Stimulated activated CD8-positive, alpha-beta memory T cell treated with anti-CD3 and anti-CD28 coated beads, Interleukin-15, amount 100 ng/mL, for 4 hours (primary cell): ENCODE data around the gene ANKRD22.
"Not testable (repeated sequence)": the region's sequence is repeated elsewhere in the genome, so short reads cannot be mapped to it uniquely, and the experiment has no call there.

ENCODE experiments used
- DNase-seq, 2 donors: peaks; one replicate each; pipeline ENCODE4 v3.0.0-alpha.2; 2020; ENCODE audit warnings: low read depth in 2 of 2

The ANKRD22 gene

DNA sequence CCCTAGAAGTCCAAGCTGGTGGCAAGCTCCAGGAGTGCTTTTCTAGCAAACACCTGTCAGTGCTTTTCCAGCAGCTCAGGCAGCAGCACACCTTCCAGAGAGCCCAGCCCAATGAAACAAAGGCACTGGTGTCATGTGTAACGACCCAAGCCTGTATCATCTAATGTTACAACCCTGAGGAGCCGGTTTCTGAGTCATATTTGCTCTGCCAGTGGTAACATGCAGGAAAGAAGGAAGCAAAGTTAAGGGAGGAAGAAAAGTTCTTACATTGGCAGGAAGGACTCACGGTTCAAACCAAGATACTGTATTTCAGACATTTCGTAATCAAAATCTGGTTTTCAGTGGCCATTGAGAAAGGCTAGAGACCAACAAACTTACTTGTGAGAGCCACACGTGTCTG lies at the start of gene ANKRD22:
Gene ANKRD22 (minus strand): TSS at position 139 of the 400 bp plus-strand sequence. CDS start 237 bp downstream, outside the sequence.
- no peak for DNase-seq

DNA sequence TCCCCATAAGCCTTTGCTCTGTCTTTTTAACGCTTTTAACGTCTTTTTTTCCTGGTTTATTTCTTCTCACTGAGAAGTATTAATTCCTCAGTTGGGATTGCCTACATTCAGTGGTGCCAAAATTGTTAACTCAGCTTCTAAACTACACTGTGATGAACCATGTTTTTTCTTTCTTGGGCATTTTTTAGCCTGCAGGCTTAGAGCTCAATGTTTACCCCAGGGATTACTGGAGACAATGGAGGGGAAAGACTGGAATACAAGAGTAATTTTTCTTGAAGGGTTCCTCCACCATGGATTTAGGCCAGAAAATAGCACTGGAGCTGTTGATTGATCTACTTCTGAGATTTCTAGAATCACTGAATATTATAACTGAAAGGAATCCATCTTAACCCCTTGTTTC lies 48.2 kb upstream of the ANKRD22 start:
- DNase-seq = no peak

DNA sequence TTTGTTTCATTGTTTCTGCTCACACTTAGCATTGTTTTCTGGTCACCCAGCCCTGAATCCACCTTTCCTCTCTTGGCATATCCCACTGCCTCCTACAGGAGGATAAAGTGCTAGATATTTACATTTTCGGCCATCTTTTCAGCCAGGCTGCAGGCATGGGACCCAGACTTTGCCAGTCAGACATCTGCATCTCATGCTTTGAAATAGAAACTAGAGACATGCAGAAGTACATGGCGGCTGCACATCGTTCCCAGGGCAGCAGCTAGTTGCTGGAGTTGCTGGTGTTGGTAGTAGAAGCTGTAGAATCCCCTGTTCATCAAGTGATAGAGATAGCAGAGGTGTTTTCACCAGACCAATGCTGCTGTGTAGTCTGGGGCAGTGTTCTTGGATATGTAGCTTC lies 47.1 kb upstream of the ANKRD22 start:
- DNase-seq = no peak

DNA sequence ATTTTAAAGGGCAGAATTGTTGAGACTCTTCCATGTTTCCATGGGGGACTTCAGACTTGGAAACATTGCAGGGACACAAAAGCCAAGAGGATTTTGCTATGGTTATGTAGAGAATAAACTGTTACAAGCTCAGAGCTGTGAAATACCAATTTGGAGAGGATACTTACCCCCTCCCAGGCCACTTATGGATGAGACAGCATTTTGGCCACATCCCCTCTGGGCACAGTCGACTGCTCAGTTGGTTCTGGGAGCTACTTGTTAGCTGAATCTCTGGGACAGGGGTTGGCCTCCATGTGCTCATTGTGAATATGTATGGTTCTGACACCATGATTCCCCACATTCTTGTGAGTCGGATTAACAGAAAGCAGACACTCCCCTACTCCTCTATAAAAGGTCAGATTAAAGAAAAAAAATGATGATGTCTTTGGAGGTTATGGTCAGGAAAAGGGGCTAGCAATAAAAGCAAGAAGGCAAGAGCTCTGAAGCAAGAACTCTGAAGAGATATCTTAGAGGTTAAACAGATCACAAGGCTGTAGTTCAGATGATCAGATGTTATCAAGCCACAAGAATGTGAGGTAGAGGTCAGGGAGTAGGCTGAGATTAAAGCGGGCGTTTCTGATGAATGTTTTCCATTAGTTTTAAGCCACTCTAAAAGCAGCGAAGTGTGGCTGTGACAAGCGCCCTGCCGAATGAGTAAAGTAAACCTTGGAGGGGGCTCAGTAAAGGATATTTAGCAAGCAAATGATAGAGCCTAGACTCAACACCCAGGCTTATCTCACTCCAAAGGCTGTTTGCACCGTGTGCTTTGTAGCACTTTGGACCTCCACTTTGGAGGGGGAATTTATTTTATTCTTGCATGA lies 45.6 kb upstream of the ANKRD22 start:
- peak in 1 of 2 donors; percentile 15 for DNase-seq

DNA sequence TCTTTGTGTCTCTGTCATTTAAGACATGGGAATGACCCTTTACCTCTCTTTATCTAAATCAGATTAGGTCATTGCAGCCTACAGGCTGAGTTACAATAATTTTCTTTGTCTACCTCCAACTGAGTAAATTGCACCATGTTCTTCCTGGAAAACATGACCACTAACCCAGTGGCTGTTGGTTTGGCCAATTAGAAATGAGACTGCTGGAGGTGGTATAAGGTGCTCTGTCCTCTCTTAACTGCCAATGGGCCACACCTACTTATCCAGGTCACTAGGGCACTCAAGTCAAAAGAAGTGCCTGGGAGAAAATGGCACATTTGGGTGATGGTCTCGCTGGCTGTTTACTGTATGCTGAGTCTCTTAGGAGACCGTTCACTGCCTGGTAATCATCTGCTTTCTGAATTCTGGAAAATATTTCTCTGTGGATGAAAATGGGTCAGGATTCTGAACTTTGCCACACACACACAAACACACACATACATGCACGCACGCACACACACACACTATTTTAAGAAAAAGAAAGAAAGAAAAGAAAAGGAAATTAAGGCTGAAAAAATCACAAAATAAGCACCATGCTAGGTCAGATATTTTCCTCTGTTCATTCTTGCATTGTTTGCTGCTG lies 44.8 kb upstream of the ANKRD22 start:
- no peak for DNase-seq

DNA sequence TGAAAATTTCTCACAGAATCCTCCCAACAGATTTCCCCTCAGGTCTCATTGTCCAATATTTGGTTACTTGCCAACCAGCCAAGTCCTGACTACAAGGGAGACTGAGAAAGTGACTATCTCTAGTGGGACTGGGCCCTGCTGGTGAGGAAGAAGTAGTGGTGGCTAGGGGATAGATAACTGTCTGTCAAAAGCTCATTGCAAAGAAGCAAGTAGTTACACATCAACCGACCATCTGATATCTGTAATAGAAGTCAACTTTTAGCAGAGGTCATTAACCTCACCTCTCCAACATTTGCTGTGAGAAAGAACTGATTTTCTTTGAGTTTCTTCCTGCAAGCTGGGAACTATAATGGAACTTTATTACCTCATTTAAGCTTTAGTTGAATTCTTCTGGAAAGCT lies 43.6 kb upstream of the ANKRD22 start:
- DNase-seq = no peak

DNA sequence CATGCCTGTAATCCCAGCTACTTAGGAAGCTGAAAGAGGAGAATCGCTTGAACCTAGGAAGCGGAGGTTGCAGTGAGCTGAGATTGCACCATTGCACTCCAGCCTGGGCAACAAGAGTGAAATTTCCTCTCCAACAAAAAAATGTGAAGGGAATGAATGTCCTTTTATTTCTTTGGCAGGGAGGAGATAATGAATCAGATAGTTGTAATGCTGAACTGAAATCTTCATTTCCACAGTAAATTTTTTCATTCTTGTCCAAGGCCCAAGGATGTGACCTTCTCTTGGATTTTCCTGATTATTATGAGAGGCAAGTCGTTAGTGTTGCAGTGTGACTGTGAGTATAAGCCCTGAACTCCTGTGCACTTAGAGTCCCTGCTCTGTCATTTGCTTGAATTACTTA lies 42.0 kb upstream of the ANKRD22 start:
- no peak for DNase-seq

DNA sequence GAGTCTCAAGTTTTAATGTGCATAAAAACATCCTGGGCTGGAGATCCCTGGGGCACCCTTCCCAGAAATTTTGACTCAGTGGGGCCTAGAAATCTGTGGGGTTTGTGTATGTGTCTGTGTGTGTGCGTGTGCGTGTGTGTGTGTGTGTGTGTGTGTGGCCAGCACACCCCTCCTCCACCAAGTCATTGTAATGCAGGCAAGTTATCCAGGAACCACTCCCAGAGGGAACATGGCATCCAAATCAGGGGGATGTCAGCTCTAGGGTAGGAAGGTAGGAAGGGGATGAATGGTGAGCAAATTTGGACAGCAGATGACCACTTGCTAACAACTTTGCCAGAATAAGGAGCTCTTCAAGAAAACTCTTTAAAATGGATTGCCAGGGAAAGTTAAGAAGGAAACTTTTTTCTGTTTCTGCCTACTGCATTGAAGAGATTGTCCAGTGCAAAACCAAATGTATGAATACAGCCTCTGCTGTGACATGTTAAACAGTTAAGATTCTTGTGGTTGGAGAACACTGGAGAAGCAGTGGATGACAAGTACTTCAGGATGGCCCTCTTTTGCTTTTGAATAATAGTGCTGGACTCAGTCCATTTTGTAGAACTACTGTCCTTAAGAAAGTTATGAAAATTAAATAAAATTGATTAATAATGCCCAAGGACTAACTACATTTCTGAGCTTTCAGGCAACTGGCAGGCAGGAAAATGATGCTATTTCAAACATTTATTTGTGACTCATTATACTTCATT lies 40.8 kb upstream of the ANKRD22 start:
- DNase-seq = no peak

DNA sequence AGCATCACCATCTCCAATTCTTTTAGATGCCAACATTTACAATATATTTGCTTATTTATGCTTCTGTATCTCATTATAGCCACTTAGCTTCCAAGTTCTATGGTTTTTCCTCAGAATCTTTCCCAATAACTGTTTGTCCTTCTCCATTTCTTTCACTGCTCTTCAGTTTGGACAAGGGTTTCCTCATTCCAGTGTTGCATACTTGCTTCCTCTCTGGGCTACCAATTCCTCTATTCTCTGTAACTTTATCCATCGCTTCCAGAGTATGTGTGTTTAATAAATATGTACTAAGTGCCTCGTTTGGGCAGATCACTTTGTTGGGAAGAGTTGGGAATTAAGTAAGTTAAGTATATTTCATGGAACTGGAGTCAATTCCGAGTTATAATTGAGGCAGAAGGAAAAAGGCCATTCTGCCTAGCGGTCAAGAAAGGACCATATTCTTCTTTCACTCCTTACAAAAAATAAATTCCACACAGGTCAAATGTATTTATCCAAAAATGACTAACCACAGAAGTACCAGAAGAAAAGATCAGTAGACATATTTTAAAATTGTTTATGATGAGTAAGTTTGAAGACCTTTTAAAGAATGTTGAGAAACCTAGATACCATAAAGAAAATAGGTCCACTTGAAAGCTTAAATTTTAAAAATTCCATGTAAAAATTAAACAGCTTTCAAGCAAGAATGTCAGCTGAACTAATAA lies 39.2 kb upstream of the ANKRD22 start:
- no peak for DNase-seq

DNA sequence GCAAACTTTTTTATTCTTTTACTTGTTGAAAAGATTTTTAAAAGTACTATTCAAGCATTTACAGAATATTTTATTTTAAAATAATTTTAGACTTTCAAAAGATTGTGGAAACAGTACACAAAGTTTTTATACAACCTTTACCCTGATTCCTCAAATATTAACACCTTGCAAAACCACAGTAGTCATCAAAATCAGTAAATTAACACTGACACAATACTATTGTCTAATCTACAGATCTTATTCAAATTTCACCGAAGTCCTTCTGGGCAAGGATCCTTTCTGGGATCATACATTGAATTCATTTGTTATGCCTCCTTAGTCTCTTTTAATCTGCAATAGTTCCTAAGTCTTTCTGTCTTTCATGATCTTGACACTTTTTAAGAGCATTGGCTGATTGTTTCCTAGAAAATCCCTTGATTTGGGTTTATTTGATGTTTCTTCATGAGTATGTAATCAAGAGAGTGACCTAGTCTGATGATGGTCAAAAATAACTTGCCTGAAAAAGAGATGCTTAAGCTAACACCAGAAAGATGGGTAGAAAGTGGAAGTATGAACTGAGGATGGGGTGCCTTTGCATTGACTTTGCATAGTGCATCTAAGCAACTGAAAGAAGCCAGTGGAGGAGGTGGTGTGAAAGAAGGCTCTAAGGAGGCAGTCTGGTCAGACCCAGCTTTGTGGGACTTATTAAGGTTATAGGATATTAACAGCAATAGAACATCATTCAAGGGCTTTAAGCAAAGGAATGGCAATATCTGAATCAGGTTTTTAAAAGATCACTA lies 38.1 kb upstream of the ANKRD22 start:
- no peak for DNase-seq

DNA sequence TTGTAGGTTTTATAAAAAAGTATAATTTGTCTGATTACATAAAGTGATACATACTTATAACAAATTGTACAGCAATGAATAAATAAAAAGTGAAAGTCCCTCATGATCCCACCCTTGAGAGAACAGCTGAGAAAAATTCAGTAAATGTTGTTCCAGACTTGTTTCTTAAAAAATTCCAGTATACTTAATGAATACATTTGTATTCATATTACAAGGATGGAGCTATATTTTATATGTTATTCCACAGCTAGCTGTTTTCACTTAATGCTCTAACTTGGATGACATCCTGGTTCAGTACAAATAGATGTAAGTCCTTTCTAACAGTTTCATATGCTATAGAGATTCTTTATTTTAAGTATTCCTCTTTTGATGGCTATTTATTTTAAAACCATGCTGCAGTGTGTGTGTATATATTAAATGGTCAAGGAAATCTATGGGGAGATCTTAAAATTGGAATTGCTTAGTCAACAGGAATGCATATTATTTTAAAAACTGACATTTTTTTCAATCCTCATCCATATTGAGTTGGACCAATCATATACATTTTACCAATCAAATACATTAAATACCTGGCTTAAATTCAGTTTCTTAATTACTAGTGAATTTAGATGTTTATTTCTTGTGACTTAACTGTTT lies 37.3 kb upstream of the ANKRD22 start:
- DNase-seq = no peak

DNA sequence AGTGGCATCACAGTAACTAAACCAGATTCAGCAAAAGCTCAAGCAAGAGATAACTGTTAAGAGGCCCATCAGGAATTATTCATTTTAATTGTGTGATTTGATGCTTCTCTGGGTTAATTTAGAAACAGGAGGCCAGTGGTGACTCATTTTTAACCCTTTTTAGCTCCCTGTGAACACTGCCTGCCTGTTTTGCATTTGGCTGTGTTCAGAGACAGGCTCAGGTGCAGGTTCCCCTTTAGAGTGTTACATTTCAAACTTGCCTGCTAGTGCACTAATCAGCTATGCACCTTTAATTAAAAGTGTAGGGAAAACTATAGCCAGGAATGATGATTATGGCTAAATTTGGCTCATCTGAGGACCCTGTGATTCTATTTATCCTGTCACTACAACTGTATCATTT lies 34.9 kb upstream of the ANKRD22 start:
- DNase-seq = no peak

DNA sequence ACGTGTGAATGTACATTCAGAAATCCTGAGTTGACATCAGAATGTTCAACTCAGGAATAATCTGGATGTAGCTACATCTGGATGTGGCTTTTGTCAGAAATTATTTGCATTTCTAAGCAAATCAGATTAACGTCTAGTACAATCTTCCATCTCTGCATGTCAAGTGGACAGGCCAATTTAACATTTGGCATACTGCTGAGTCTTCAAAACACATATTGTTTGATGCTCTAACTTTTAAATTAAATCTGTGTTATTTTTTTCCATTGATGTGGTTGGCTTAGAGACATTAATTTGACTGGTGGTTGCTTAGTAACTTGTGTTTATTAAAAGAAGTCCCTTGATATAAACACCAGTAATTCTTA lies 31.8 kb upstream of the ANKRD22 start:
- DNase-seq = no peak

DNA sequence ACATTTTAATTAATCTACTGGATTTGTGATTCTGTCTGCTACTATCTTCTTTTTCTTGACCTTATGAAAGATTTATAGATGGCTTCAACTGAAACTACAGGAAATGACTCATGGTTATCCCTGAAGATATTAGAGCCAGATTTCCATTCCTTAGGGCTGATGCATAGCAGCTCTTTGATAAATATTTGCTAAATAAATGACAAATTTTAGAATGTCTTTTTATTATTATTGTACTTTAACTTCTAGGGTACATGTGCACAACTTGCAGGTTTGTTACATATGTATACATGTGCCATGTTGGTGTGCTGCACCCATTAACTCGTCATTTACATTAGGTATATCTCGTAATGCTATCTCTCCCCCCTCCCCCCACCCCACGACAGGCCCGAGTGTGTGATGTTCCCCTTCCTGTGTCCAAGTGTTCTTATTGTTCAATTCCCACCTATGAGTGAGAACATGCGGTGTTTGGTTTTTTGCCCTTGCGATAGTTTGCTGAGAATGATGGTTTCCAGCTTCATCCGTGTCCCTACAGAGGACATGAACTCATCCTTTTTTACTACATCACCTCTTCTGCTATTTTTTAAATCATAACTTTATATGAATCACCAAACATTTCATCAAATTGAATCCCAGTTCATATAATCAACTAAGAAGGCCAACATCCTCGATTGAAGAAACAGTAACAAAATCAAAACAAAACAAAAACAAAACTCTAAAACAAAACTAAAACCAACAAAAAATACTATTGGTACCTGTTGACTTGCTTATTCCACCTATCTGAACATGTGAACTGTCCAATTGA lies 31.2 kb upstream of the ANKRD22 start:
- DNase-seq = not testable (repeated sequence)

DNA sequence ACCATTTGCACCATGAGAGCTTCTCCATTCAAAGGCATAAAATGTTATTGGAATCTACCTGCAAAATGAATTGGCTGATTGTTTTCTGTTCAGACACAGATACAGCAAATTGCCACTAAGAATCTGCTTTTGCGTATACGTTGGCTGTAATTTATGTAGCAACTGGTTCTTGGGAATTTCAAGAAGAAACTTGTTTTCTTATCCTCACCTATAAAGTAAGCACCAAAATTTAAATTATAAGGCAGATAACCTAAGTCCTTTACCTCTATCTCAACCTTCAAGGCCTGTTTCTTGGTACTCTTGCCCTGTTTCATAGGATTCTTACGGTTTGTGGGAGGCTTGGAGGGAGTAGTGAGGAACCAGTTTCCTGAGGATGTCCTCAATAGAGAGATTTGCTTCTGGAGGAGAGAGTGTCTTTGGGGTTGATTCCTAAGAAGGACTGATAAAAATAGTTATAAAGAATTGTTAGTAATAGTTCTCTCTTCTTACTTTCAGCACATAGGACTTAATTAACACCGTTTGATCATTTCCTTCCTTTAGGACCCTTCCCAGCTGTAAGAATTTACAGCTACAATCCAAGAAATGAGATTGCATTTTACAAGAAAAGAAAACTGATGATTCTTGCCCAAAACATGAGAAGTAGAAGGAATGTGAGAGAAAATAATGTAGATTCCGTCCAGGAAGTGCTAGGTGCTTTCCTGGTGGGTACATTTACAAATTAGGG lies 30.4 kb upstream of the ANKRD22 start:
- no peak for DNase-seq

DNA sequence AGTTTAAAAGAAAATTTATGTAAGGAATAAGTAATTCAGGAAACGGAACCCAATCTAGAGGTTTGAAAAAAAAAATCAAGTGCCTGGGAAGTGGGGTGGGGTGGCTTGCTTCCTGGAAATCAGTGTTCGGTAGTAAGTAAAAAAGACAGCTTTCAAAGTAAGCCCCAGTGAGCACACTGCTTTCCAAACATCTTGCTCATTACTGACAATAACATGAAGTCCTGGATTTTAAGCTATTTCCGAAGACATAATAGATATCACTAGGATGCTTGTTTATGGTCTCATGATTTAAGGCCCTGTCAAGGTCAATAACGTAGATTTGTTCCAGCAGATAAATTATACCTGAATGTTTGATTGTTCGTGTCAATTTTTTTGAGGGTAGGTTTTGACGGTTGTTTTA lies 29.7 kb upstream of the ANKRD22 start:
- no peak for DNase-seq

DNA sequence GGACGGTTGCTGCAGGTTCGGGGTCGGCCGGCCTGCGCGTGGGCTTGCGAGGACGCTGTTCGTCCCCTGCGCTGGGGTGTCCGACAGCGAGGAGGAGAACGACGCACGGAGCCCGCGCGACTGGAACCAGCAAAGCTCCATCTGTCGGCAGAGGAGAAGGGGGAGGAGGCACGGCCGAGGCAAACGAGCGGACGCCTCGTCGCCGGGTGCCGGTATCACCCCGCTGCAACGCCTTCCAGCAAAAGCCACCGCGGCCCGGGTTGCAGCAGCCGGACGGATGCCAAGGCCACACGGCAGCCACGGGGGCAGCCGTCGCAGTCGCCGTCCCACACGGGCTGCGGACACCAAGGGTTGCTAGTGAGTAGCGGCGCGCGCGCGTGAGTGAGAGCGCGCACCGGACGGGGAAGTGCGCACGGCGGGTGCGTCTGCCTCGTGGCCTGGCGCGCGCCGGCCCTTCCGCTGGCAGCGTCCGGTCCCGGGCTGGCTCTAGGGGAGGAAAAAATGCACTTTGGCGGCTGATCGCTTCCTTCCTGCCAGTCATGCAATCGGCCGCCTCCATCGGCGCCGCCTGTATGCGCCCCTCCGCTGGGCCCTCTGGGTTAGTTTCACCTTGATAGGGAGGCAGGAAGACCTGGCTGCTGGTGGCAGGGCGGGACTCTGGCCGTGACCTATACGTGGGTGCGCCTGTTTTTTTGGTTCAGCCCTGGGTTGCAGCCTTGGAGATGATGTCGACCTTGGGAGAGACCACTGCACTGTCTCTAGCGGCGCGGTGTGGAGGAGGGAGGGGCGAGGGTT lies 28.8 kb upstream of the ANKRD22 start:
- DNase-seq = peak; percentile 30 to 50

DNA sequence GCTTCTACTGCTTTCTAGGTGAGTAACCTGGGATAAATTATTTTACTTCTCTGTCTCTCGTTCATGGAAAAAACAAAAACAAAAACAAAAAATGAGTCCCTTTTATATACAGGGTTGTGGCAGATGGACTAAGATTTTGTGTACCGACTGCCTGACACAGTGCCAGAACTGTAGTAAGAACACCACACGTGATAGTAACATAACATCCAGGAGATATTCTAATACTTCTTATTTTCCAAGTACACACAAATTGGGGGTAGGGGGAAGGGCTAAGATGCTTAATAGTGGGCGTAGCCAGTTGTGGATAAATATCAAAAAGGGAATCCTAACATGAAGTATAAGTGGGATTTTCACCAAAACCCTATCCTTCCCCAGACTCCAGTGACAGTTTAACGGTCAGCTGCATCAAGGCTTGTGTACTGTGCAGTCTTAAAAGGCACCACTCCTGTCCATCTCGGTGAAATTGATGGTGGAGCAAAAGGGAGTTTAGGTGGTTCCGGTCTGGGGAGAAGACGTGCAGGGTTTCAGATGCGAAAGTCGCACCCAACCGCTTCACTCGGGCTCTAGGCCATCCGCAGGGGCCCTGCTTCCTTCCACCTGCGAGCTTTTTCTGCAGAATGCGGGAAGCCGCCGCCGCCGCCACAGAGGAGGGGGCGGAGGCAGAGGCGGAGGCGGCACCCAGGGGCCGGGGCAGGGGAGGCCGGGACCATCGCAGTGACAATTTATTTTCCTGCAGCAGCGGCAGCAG lies 28.1 kb upstream of the ANKRD22 start, which contains the start of gene STAMBPL1:
Gene STAMBPL1 (plus strand): TSS at position 712 of the 748 bp plus-strand sequence. CDS start 21,464 bp downstream, outside the sequence.
- DNase-seq = peak; percentile 46 to 54
